Measurements from ENCODE around the gene BCL7A.

GRCh38 chr12:122086641-122087285 lies 65.1 kb downstream of the BCL7A start:
- TF ChIP-seq CTCF (IDR thresholded peaks at IDR 0.05; ENCODE audit: low read length) (no peak), EZH2 (optimal IDR thresholded peaks at IDR 0.05; ENCODE audit: low read depth, low read length) (no peak), EZH2phosphoT487 (IDR thresholded peaks at IDR 0.05; ENCODE audit: low read length) (no peak)
